ENCODE results near the gene GPR52. TPM values are rescaled to one million over a fixed set of nuclear protein-coding genes. Genes with fewer than 3 reads are reported as not detected.

The GPR52 gene
- polyA plus RNA-seq, 1 donor from 2014 or later = not detected

DNA sequence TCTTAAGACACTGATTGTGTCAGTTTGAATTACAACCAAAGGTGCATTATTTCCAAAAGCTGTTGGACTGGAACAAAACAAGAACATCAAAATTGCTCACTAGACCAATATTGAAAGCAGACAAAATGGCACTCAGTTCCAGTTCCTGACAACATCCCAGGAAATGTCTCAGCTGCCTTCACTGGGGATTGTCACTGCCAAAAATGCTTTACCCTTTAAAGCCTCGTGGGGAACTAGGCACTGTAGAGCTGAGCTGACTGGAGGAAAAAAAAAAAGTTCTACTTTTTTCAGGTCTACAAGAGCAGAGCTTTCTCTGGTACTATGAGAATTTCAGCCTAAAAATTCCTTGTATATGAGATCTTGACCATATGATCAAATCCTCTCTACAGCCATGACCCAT, 21.9 kb downstream of the GPR52 start:
- TF ChIP-seq REST (IDR thresholded peaks at IDR 0.05; ENCODE audit: borderline replicate concordance) = no peak
- no peak for TF ChIP-seq EZH2 (IDR thresholded peaks at IDR 0.05; ENCODE audit: borderline replicate concordance, insufficient read depth, low read length, poor library complexity, severe bottlenecking)
- TF ChIP-seq, protein P1, sequence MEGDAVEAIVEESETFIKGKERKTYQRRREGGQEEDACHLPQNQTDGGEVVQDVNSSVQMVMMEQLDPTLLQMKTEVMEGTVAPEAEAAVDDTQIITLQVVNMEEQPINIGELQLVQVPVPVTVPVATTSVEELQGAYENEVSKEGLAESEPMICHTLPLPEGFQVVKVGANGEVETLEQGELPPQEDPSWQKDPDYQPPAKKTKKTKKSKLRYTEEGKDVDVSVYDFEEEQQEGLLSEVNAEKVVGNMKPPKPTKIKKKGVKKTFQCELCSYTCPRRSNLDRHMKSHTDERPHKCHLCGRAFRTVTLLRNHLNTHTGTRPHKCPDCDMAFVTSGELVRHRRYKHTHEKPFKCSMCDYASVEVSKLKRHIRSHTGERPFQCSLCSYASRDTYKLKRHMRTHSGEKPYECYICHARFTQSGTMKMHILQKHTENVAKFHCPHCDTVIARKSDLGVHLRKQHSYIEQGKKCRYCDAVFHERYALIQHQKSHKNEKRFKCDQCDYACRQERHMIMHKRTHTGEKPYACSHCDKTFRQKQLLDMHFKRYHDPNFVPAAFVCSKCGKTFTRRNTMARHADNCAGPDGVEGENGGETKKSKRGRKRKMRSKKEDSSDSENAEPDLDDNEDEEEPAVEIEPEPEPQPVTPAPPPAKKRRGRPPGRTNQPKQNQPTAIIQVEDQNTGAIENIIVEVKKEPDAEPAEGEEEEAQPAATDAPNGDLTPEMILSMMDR (IDR thresholded peaks at IDR 0.05; ENCODE audit: poor library complexity, severe bottlenecking) = no peak
- no peak for TF ChIP-seq MXI1 (conservative IDR thresholded peaks at IDR 0.05; ENCODE audit: poor library complexity, severe bottlenecking)
- TF ChIP-seq SMC3 (conservative IDR thresholded peaks at IDR 0.05; ENCODE audit: poor library complexity) = no peak
- no peak for TF ChIP-seq POLR2AphosphoS5 (IDR thresholded peaks at IDR 0.05)
- no peak for TF ChIP-seq TAF1 (IDR thresholded peaks at IDR 0.05; ENCODE audit: low read depth)
- no peak for TF ChIP-seq EP300 (conservative IDR thresholded peaks at IDR 0.05; ENCODE audit: poor library complexity, severe bottlenecking)
- no peak for TF ChIP-seq RAD21 (conservative IDR thresholded peaks at IDR 0.05)
- no peak overlapping the region for H2AFZ ChIP-seq (ENCODE audit: low read depth, low read length)
- H3K27ac ChIP-seq (ENCODE audit: low read length) = no peak overlapping the region
- H3K9ac ChIP-seq (ENCODE audit: low read length) = no peak overlapping the region
- no peaks in the 10 kb centered on the region for H3K9me3 ChIP-seq (ENCODE audit: low read length)
- H3K36me3 ChIP-seq (ENCODE audit: insufficient read depth, low read length) = no peaks in the 10 kb centered on the region
- no peaks in the 10 kb centered on the region for H3F3A ChIP-seq (ENCODE audit: insufficient read depth, low read length, poor library complexity, severe bottlenecking)
- H3K4me3 ChIP-seq (ENCODE audit: low read length) = no peak overlapping the region
- no peak overlapping the region for H3K4me2 ChIP-seq (ENCODE audit: low read length)
- no peaks in the 10 kb centered on the region for H3K27me3 ChIP-seq (ENCODE audit: insufficient read depth, low read depth, low read length)
- H4K20me1 ChIP-seq (ENCODE audit: insufficient read depth) = no peaks in the 10 kb centered on the region
- H3K79me2 ChIP-seq (replicated peaks; ENCODE audit: insufficient read depth, low read length) = no peaks in the 10 kb centered on the region
- no peaks in the 10 kb centered on the region for H3K9me2 ChIP-seq (ENCODE audit: insufficient read depth, low read length)

DNA sequence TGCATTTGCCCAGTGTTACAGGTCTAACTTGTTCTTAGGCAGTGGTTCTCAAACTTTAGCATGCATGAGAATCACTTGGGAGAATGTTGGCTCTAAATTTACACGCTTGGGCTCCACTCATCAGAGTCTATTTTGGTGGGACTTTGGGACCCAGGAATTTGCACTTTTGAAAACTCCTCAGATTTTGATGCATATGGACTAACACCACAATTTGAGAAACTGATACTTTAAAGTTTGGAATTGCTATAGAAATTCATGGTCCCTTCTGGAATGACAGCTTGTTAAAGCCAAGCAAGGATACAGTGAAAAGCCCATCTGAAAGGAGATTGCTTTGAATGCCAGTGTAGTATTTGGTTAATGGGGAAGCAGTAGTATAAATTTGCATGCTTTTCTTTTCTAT, 31.5 kb downstream of the GPR52 start:
- Histone ChIP-seq H3F3A (ENCODE audit: insufficient read depth, low read length, poor library complexity, severe bottlenecking) (no peaks in the 10 kb centered on the region), H4K20me1 (ENCODE audit: insufficient read depth) (no peaks in the 10 kb centered on the region), H3K36me3 (ENCODE audit: insufficient read depth, low read length) (no peaks in the 10 kb centered on the region), H3K9me2 (ENCODE audit: insufficient read depth, low read length) (no peaks in the 10 kb centered on the region), H3K9ac (ENCODE audit: low read length) (no peak overlapping the region), H3K79me2 (replicated peaks; ENCODE audit: insufficient read depth, low read length) (no peaks in the 10 kb centered on the region), H3K9me3 (ENCODE audit: low read length) (no peaks in the 10 kb centered on the region), H3K4me3 (ENCODE audit: low read length) (no peak overlapping the region), H3K27me3 (ENCODE audit: insufficient read depth, low read depth, low read length) (no peaks in the 10 kb centered on the region), H3K4me2 (ENCODE audit: low read length) (no peak overlapping the region), H2AFZ (ENCODE audit: low read depth, low read length) (no peak overlapping the region), H3K27ac (ENCODE audit: low read length) (no peak overlapping the region)
- TF ChIP-seq EP300 (conservative IDR thresholded peaks at IDR 0.05; ENCODE audit: poor library complexity, severe bottlenecking) = no peak

- H3K4me3 ChIP-seq (ENCODE audit: low read length) = no peak overlapping the region
- no peak overlapping the region for H3K4me2 ChIP-seq (ENCODE audit: low read length)
- no peaks in the 10 kb centered on the region for H4K20me1 ChIP-seq (ENCODE audit: insufficient read depth)
- H3K27ac ChIP-seq (ENCODE audit: low read length) = no peak overlapping the region
- no peaks in the 10 kb centered on the region for H3F3A ChIP-seq (ENCODE audit: insufficient read depth, low read length, poor library complexity, severe bottlenecking)
- H3K27me3 ChIP-seq (ENCODE audit: insufficient read depth, low read depth, low read length) = no peaks in the 10 kb centered on the region
- H2AFZ ChIP-seq (ENCODE audit: low read depth, low read length) = no peak overlapping the region
- H3K9me2 ChIP-seq (ENCODE audit: insufficient read depth, low read length) = no peaks in the 10 kb centered on the region
- H3K79me2 ChIP-seq (replicated peaks; ENCODE audit: insufficient read depth, low read length) = no peaks in the 10 kb centered on the region
- H3K36me3 ChIP-seq (ENCODE audit: insufficient read depth, low read length) = no peaks in the 10 kb centered on the region
- TF ChIP-seq MXI1 (conservative IDR thresholded peaks at IDR 0.05; ENCODE audit: poor library complexity, severe bottlenecking) (no peak), POLR2AphosphoS5 (IDR thresholded peaks at IDR 0.05) (no peak), REST (IDR thresholded peaks at IDR 0.05; ENCODE audit: borderline replicate concordance) (no peak), EP300 (conservative IDR thresholded peaks at IDR 0.05; ENCODE audit: poor library complexity, severe bottlenecking) (no peak), TAF1 (IDR thresholded peaks at IDR 0.05; ENCODE audit: low read depth) (no peak), EZH2 (IDR thresholded peaks at IDR 0.05; ENCODE audit: borderline replicate concordance, insufficient read depth, low read length, poor library complexity, severe bottlenecking) (no peak), RAD21 (conservative IDR thresholded peaks at IDR 0.05) (no peak), SMC3 (conservative IDR thresholded peaks at IDR 0.05; ENCODE audit: poor library complexity) (no peak)
- TF ChIP-seq, protein P1 (IDR thresholded peaks at IDR 0.05; ENCODE audit: poor library complexity, severe bottlenecking) = no peak
- H3K9me3 ChIP-seq (ENCODE audit: low read length) = no peaks in the 10 kb centered on the region
- no peak overlapping the region for H3K9ac ChIP-seq (ENCODE audit: low read length)
Measured at GRCh38 chr1:174480324-174480723, 32.6 kb downstream of the GPR52 start.

Data from neural cell (in vitro differentiated cells).